K562 (cell line): ENCODE measurements around the gene HTT-AS. TPM values are rescaled to one million over a fixed set of nuclear protein-coding genes. Genes with fewer than 3 reads are reported as not detected.
A peak's percentile ranks its signal among the peaks of the same experiment; 100 is the strongest.

ENCODE experiments used
- CBFA2T3 ChIP-seq: fragments of 450-650 bp; IDR thresholded peaks from 2 replicates; pipeline ENCODE4 v1.6.1; 2017
- CEBPG ChIP-seq, 3 experiments: fragments of 200-800 bp in 1 of 3; sonication (Bioruptor generic) in 1 of 3; sonication (generic) in 1 of 3; formaldehyde crosslinking in 1 of 3; IDR thresholded peaks in 2 of 3; conservative IDR thresholded peaks in 1 of 3; 2 replicates each; pipeline versions ENCODE4 v1.6.1 to v1.8.0; 2016 to 2022; ENCODE audit warnings: missing compliant biosample characterization in 2 of 3, missing genetic modification characterization in 2 of 3, mild to moderate bottlenecking in 1 of 3, missing genetic modification reagents in 1 of 3
- CEBPZ ChIP-seq: fragments of 150-350 bp; IDR thresholded peaks from 2 replicates; pipeline ENCODE4 v1.6.1; 2014; ENCODE audit warnings: low read depth, mild to moderate bottlenecking, low read length, borderline replicate concordance
- EGR1 ChIP-seq: fragments of 450-650 bp; conservative IDR thresholded peaks from 2 replicates; pipeline ENCODE4 v1.6.1; 2017; ENCODE audit warnings: mild to moderate bottlenecking
- HDAC8 ChIP-seq: fragments of 450-650 bp; IDR thresholded peaks from 2 replicates; pipeline ENCODE4 v1.6.1; 2016; ENCODE audit warnings: mild to moderate bottlenecking, missing genetic modification characterization, moderate library complexity, missing compliant biosample characterization
- JUN ChIP-seq, 2 experiments: sonication (generic) in 1 of 2; formaldehyde crosslinking in 1 of 2; IDR thresholded peaks; 2 replicates each; pipeline versions ENCODE4 v1.6.1 to v1.8.0; 2012 to 2022; ENCODE audit warnings: borderline replicate concordance in 2 of 2, mild to moderate bottlenecking in 2 of 2, improper control_type of control experiment in 1 of 2, low read depth in 1 of 2, low read length in 1 of 2, missing genetic modification reagents in 1 of 2
- MAZ ChIP-seq, 2 experiments: fragments of 450-650 bp in 1 of 2; sonication (generic) in 1 of 2; formaldehyde crosslinking; IDR thresholded peaks in 1 of 2; conservative IDR thresholded peaks in 1 of 2; 2 replicates each; pipeline versions ENCODE4 v1.4.0 to v1.5.0; 2020; ENCODE audit warnings: mild to moderate bottlenecking in 1 of 2, missing genetic modification reagents in 1 of 2
- MEIS2 ChIP-seq: fragments of 450-650 bp; IDR thresholded peaks from 2 replicates; pipeline ENCODE4 v1.6.1; 2014; ENCODE audit warnings: mild to moderate bottlenecking; ENCODE audit not compliant: partially characterized antibody
- SAFB ChIP-seq: fragments of 200-400 bp; formaldehyde crosslinking; IDR thresholded peaks from 2 replicates; pipeline ENCODE4 v1.6.1; 2017; ENCODE audit warnings: low read depth, low read length, borderline replicate concordance
- SAFB2 ChIP-seq: fragments of 200-400 bp; formaldehyde crosslinking; IDR thresholded peaks from 2 replicates; pipeline ENCODE4 v1.6.1; 2018; ENCODE audit warnings: borderline replicate concordance, low read length, low read depth, moderate library complexity; ENCODE audit not compliant: severe bottlenecking
- SMARCE1 ChIP-seq: fragments of 450-650 bp; IDR thresholded peaks from 2 replicates; pipeline ENCODE4 v1.7.1; 2016; ENCODE audit warnings: mild to moderate bottlenecking
- SP1 ChIP-seq: sonication (generic); formaldehyde crosslinking; IDR thresholded peaks from 2 replicates; pipeline ENCODE4 v1.8.1; 2022; ENCODE audit warnings: mild to moderate bottlenecking, missing genetic modification reagents
- U2AF2 ChIP-seq: fragments of 200-400 bp; formaldehyde crosslinking; optimal IDR thresholded peaks from 2 replicates; pipeline ENCODE3; 2017; ENCODE audit warnings: low read depth, mild to moderate bottlenecking, low read length
- ZBED1 ChIP-seq: IDR thresholded peaks from 2 replicates; pipeline ENCODE4 v1.6.1; 2014
- ZBTB43 ChIP-seq: sonication (generic); formaldehyde crosslinking; IDR thresholded peaks from 2 replicates; pipeline ENCODE4 v1.8.0; 2023; ENCODE audit warnings: mild to moderate bottlenecking, missing genetic modification reagents
- ZNF124 ChIP-seq: sonication (generic); formaldehyde crosslinking; IDR thresholded peaks from 2 replicates; pipeline ENCODE4 v1.8.1; 2022; ENCODE audit warnings: missing genetic modification reagents
- ZNF174 ChIP-seq: fragments of 250-450 bp; sonication (Bioruptor Pico); IDR thresholded peaks from 2 replicates; pipeline ENCODE4 v1.4.0; 2020; ENCODE audit warnings: mild to moderate bottlenecking
- ZNF280A ChIP-seq: fragments of 450-650 bp; IDR thresholded peaks from 2 replicates; pipeline ENCODE4 v1.6.1; 2018; ENCODE audit warnings: mild to moderate bottlenecking, low read depth; ENCODE audit not compliant: partially characterized antibody
- ZNF311 ChIP-seq: fragments of 250-450 bp; sonication (Bioruptor Pico); IDR thresholded peaks from 2 replicates; pipeline ENCODE4 v1.4.0; 2020; ENCODE audit warnings: mild to moderate bottlenecking, moderate library complexity
- ZNF384 ChIP-seq: IDR thresholded peaks from 2 replicates; pipeline ENCODE4 v1.6.1; 2012; ENCODE audit warnings: low read depth, low read length, improper control_type of control experiment
- ZNF707 ChIP-seq: fragments of 250-450 bp; sonication (Bioruptor Pico); conservative IDR thresholded peaks from 2 replicates; pipeline ENCODE4 v1.8.0; 2022; ENCODE audit warnings: inconsistent platforms, mild to moderate bottlenecking, moderate library complexity
- ZNF77 ChIP-seq: fragments of 250-450 bp; sonication (Bioruptor Pico); IDR thresholded peaks from 2 replicates; pipeline ENCODE4 v1.5.0; 2020
- polyA plus RNA-seq, 8 experiments: library from polyadenylated mRNA; depleted of rRNA in 4 of 8; stranded (reverse) in 5 of 8; unstranded in 3 of 8; fragments of >200 nt; fragmentation: Nextera tagmentation in 2 of 8; fragmentation: Illumina TruSeq in 1 of 8; extraction: Ambion mirVana in 2 of 8; extraction: Trizol in 1 of 8; gene quantifications; 2 replicates each; pipeline versions ENCODE4 v1.2.1 to v1.2.3, GENCODE V29; 2011 to 2014; ENCODE audit warnings: inconsistent platforms in 1 of 8, missing spikeins in 1 of 8
- total RNA-seq, 7 experiments: library from RNA; depleted of rRNA in 6 of 7; stranded (reverse); fragments of >200 nt in 6 of 7; fragmentation: Illumina TruSeq in 2 of 7; extraction: Trizol in 2 of 7; gene quantifications; 2 replicates each; pipeline versions ENCODE4 v1.2.1 to v1.2.3, GENCODE V29; 2011 to 2021; ENCODE audit warnings: low replicate concordance in 1 of 7

Gene HTT-AS
- total and polyA plus RNA-seq, 9 of the 15 experiments (the other 6 are each of a cell fraction or from before 2014, with no cell fraction given): not detected

- TF ChIP-seq MAZ (CRISPR knock-in tag; conservative IDR thresholded peaks at IDR 0.05 in 1 of 2, IDR thresholded peaks at IDR 0.05 in 1 of 2) (no peak), CEBPZ (no peak), SMARCE1 (no peak), ZBTB43 (CRISPR knock-in tag) (no peak), ZNF77 (CRISPR knock-in tag) (no peak), U2AF2 (no peak), ZBED1 (no peak), SAFB (no peak), SP1 (CRISPR knock-in tag) (no peak), EGR1 (no peak), ZNF311 (CRISPR knock-in tag) (no peak), HDAC8 (tag) (no peak), ZNF174 (no peak), CBFA2T3 (no peak), CEBPG (CRISPR knock-in tag; IDR thresholded peaks at IDR 0.05) (no peak), CEBPG (tag; conservative IDR thresholded peaks at IDR 0.05 in 1 of 2, IDR thresholded peaks at IDR 0.05 in 1 of 2) (no peak), JUN (IDR thresholded peaks at IDR 0.05; ENCODE audit: borderline replicate concordance, low read depth, low read length) (peak; percentile 44; the same call in 1 of the 2 replicates), JUN (CRISPR knock-in tag; IDR thresholded peaks at IDR 0.05; ENCODE audit: borderline replicate concordance) (no peak), ZNF124 (CRISPR knock-in tag) (no peak), MEIS2 (peak; percentile 62), SAFB2 (no peak), ZNF384 (peak; percentile 72), ZNF707 (no peak), ZNF280A (no peak)
These were observed 32.2 kb upstream of the HTT-AS start (continued) for GRCh38 chr4:3106339-3107186.
